Endothelial cell of umbilical vein (primary cell): Measurements from ENCODE around the gene CTH. TPM values are rescaled to one million over a fixed set of nuclear protein-coding genes. Genes with fewer than 3 reads are reported as not detected.

Experiments
- BruUV-seq: library from RNA; stranded (reverse); fragments of 400-500 nt; replicated peaks from 2 replicates; lab custom pipeline; 2021; lab: Mats Ljungman, UMichigan
- CTCF ChIA-PET: fragments of 300-600, 350-600 bp; sonication (Branson Sonifier 250); formaldehyde crosslinking; loops from one replicate; lab custom pipeline; 2021; ENCODE audit warnings: antibody characterized with exemption, inconsistent platforms; lab: Charles Lee
- POLR2A ChIA-PET: fragments of 300-600, 350-600 bp; sonication (Branson Sonifier 250); formaldehyde crosslinking; loops from one replicate; lab custom pipeline; 2021; ENCODE audit warnings: antibody characterized with exemption, inconsistent platforms; lab: Charles Lee
- DNase-seq: peaks from one replicate; pipeline ENCODE4 v3.0.0-alpha.2; 2011; ENCODE audit warnings: low read depth, low spot score
- FAIRE-seq: peaks from 2 replicates; lab custom pipeline; 2011; peaks lifted over from hg19 to GRCh38; lab: Jason Lieb, UNC
- H2AFZ ChIP-seq: 2 replicates; pipeline ENCODE4 v1.6.0; 2012; ENCODE audit warnings: low read depth, low read length, control low read depth, inconsistent platforms
- H3K27ac ChIP-seq: 2 replicates; pipeline ENCODE4 v1.5.1; 2011; ENCODE audit warnings: low read depth, mild to moderate bottlenecking, control low read depth, low read length, moderate library complexity; ENCODE audit not compliant: insufficient read depth
- H3K27me3 ChIP-seq, 2 experiments: 2 replicates each; pipeline versions ENCODE4 v1.6.0 to v1.6.1; 2011; ENCODE audit warnings: low read length in 2 of 2, mixed read lengths in 1 of 2; ENCODE audit not compliant: control insufficient read depth in 2 of 2, insufficient read depth in 2 of 2
- H3K36me3 ChIP-seq, 2 experiments: 2 replicates in 1 of 2; 3 replicates in 1 of 2; pipeline ENCODE4 v1.5.1; 2011; ENCODE audit warnings: low read length in 2 of 2, mild to moderate bottlenecking in 1 of 2, moderate library complexity in 1 of 2; ENCODE audit not compliant: control insufficient read depth in 2 of 2, insufficient read depth in 2 of 2; ENCODE audit errors: extremely low read depth in 1 of 2
- H3K4me1 ChIP-seq: 3 replicates; pipeline ENCODE4 v1.5.1; 2011; ENCODE audit warnings: mild to moderate bottlenecking, low read length; ENCODE audit not compliant: control insufficient read depth, insufficient read depth; ENCODE audit errors: extremely low read depth
- H3K4me2 ChIP-seq: 2 replicates; pipeline ENCODE4 v1.6.1; 2011; ENCODE audit warnings: low read length, control low read depth, mixed read lengths; ENCODE audit not compliant: insufficient read depth
- H3K4me3 ChIP-seq, 3 experiments: fragments of 200-600 bp in 1 of 3; sonication (generic), shearing (Covaris generic) in 1 of 3; replicated peaks in 1 of 3; 2 replicates each; pipeline ENCODE4 v1.5.1; 2011 to 2016; ENCODE audit warnings: control low read depth in 3 of 3, low read length in 3 of 3, mild to moderate bottlenecking in 2 of 3, inconsistent platforms in 1 of 3, low read depth in 1 of 3, moderate library complexity in 1 of 3; ENCODE audit not compliant: insufficient read depth in 1 of 3
- H3K79me2 ChIP-seq: 2 replicates; pipeline ENCODE4 v1.6.0; 2012; ENCODE audit warnings: low read length, inconsistent platforms; ENCODE audit not compliant: control insufficient read depth, insufficient read depth
- H3K9ac ChIP-seq: replicated peaks from 2 replicates; pipeline ENCODE3; 2011; ENCODE audit warnings: low read length, control low read depth; ENCODE audit not compliant: insufficient read depth; ENCODE audit errors: extremely low read depth
- H3K9me1 ChIP-seq: replicated peaks from 3 replicates; pipeline ENCODE4 v1.6.0; 2011; ENCODE audit warnings: mild to moderate bottlenecking, low read length; ENCODE audit not compliant: control insufficient read depth, insufficient read depth; ENCODE audit errors: extremely low read depth
- H3K9me3 ChIP-seq: replicated peaks from 2 replicates; pipeline ENCODE4 v1.5.1; 2012; ENCODE audit warnings: low read length, inconsistent platforms; ENCODE audit not compliant: control insufficient read depth, insufficient read depth
- H4K20me1 ChIP-seq: replicated peaks from 2 replicates; pipeline ENCODE3; 2011; ENCODE audit warnings: mild to moderate bottlenecking, low read length; ENCODE audit not compliant: control insufficient read depth, insufficient read depth; ENCODE audit errors: extremely low read depth
- EZH2 ChIP-seq: IDR thresholded peaks from 2 replicates; pipeline ENCODE4 v1.6.1; 2012; ENCODE audit warnings: borderline replicate concordance, low read depth, mild to moderate bottlenecking, moderate library complexity, low read length, inconsistent platforms; ENCODE audit not compliant: severe bottlenecking
- FOS ChIP-seq: IDR thresholded peaks from 2 replicates; pipeline ENCODE4 v1.6.1; 2011; ENCODE audit warnings: mild to moderate bottlenecking, low read length, moderate library complexity, borderline replicate concordance; ENCODE audit not compliant: insufficient read depth
- GATA2 ChIP-seq: IDR thresholded peaks from 2 replicates; pipeline ENCODE4 v1.7.0; 2011; ENCODE audit warnings: low read depth, mild to moderate bottlenecking, moderate library complexity, mixed read lengths, low read length; ENCODE audit not compliant: insufficient read length, insufficient read depth
- JUN ChIP-seq: IDR thresholded peaks from 2 replicates; pipeline ENCODE4 v1.6.1; 2011; ENCODE audit warnings: borderline replicate concordance, low read depth; ENCODE audit not compliant: insufficient read length, insufficient read depth
- MAX ChIP-seq: IDR thresholded peaks from 2 replicates; pipeline ENCODE4 v1.6.1; 2011; ENCODE audit not compliant: insufficient read depth, insufficient read length
- MYC ChIP-seq: IDR thresholded peaks from one replicate; pipeline ENCODE4 v1.6.1; 2011; ENCODE audit warnings: mild to moderate bottlenecking, low read depth, low read length
- POLR2A ChIP-seq: IDR thresholded peaks from 2 replicates; pipeline ENCODE4 v1.6.1; 2012; ENCODE audit warnings: low read depth, mild to moderate bottlenecking, control low read depth, low read length
- POLR2AphosphoS5 ChIP-seq: IDR thresholded peaks from 2 replicates; pipeline ENCODE4 v1.6.1; 2012; ENCODE audit warnings: low read depth, mild to moderate bottlenecking, control low read depth, low read length, moderate library complexity; ENCODE audit not compliant: insufficient read depth
- dilution Hi-C: fragments of 300-500 bp; cut with MboI; formaldehyde crosslinking; loops from one replicate; pipeline ENCODE4 v1.15.0; 2019; ENCODE audit warnings: low sequenced_read_pairs; ENCODE audit not compliant: extremely low pct_ligation_motif_present
- intact Hi-C: fragments of 100-400 bp; cut with micrococcal nuclease; formaldehyde crosslinking; loops from one replicate; pipeline ENCODE4 v1.10.0; 2022
- polyA plus RNA-seq, 4 experiments: library from polyadenylated mRNA; depleted of rRNA in 3 of 4; stranded (reverse) in 3 of 4; unstranded in 1 of 4; fragments of >200 nt; gene quantifications; 2 replicates each; pipeline versions ENCODE4 v1.2.1 to v1.2.3, GENCODE V29; 2011 to 2012; ENCODE audit warnings: missing spikeins in 1 of 4
- total RNA-seq: library from RNA; stranded (reverse); gene quantifications from 2 replicates; pipeline ENCODE4 v1.2.3, GENCODE V29; 2021
- TF ChIP-seq, protein P1 (sequence below), 2 donors: IDR thresholded peaks; 1 replicate in 1 of 2; 2 replicates in 1 of 2; pipeline ENCODE4 v1.5.1; 2011; ENCODE audit warnings: low read length in 2 of 2, mild to moderate bottlenecking in 2 of 2, moderate library complexity in 2 of 2, control low read depth in 1 of 2, inconsistent platforms in 1 of 2, low read depth in 1 of 2; ENCODE audit not compliant: insufficient read depth in 1 of 2; ENCODE audit errors: extremely low read depth in 1 of 2

Gene CTH
- total and polyA plus RNA-seq, 2 donors (not counting 3 experiments of a cell fraction or from before 2014, with no cell fraction given) = 1.7 to 2.6 TPM

- H3K9me1 ChIP-seq = no peaks in the 10 kb centered on the region
- intact Hi-C loops (no loop called here), dilution Hi-C loops (no loop called here)
- H3K4me1 ChIP-seq = no peaks in the 10 kb centered on the region
- no peaks in the 10 kb centered on the region for H3K79me2 ChIP-seq
- no peak overlapping the region for H2AFZ ChIP-seq
- FAIRE-seq (no peak), DNase-seq (no peak)
- H3K27ac ChIP-seq = no peak overlapping the region
- ChIA-PET POLR2A (no interaction called here), CTCF (interaction anchor here (1.1 kb wide), 1 partner anchor 20 kb away, joined by 3 read pairs; no protein-coding TSS in a partner anchor)
- no peaks in the 10 kb centered on the region for H3K9me3 ChIP-seq
- H3K4me2 ChIP-seq = no peak overlapping the region
- peaks cover 2% of the 10 kb centered on the region in 2 experiments for H3K27me3 ChIP-seq
- BruUV-seq = no TSS peak
- H3K4me3 ChIP-seq = no peak overlapping the region
- H3K36me3 ChIP-seq = no peaks in the 10 kb centered on the region
- TF ChIP-seq GATA2 (no peak), EZH2 (no peak), JUN (no peak), MAX (no peak), MYC (no peak), POLR2AphosphoS5 (no peak), POLR2A (no peak), FOS (no peak)
- TF ChIP-seq, protein P1, sequence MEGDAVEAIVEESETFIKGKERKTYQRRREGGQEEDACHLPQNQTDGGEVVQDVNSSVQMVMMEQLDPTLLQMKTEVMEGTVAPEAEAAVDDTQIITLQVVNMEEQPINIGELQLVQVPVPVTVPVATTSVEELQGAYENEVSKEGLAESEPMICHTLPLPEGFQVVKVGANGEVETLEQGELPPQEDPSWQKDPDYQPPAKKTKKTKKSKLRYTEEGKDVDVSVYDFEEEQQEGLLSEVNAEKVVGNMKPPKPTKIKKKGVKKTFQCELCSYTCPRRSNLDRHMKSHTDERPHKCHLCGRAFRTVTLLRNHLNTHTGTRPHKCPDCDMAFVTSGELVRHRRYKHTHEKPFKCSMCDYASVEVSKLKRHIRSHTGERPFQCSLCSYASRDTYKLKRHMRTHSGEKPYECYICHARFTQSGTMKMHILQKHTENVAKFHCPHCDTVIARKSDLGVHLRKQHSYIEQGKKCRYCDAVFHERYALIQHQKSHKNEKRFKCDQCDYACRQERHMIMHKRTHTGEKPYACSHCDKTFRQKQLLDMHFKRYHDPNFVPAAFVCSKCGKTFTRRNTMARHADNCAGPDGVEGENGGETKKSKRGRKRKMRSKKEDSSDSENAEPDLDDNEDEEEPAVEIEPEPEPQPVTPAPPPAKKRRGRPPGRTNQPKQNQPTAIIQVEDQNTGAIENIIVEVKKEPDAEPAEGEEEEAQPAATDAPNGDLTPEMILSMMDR (IDR thresholded peaks at IDR 0.05; ENCODE audit: extremely low read depth in 1 of 2, insufficient read depth in 1 of 2, low read depth in 1 of 2, low read length in 2 of 2) = no peak
- no peaks in the 10 kb centered on the region for H4K20me1 ChIP-seq
- H3K9ac ChIP-seq = no peak overlapping the region
These were observed 51.5 kb downstream of the CTH start for GRCh38 chr1:70462611-70463010.
